Measurements from ENCODE around the gene ACTR2. TPM values are rescaled to one million over a fixed set of nuclear protein-coding genes. Genes with fewer than 3 reads are reported as not detected.
A peak's percentile ranks its signal among the peaks of the same experiment; 100 is the strongest.

Gene ACTR2
- total RNA-seq, 4 donors from 2014 or later = 34.4 to 43.9 (median 35.8) TPM

- no peak overlapping the region for H3K27ac ChIP-seq
- no peaks in the 10 kb centered on the region for H3K36me3 ChIP-seq
- no peak overlapping the region for H3K4me3 ChIP-seq
- intact Hi-C loops (cut with DNase I; ENCODE audit: low total_unique reads) (no loop called here), in situ Hi-C loops (cut with MboI; ENCODE audit: low sequenced_read_pairs in 4 of 4) (no loop called here)
- H3K9me3 ChIP-seq = no peaks in the 10 kb centered on the region
- peaks cover 30 to 39% of the 10 kb centered on the region in 2 donors for H3K4me1 ChIP-seq
- TF ChIP-seq, protein P1, sequence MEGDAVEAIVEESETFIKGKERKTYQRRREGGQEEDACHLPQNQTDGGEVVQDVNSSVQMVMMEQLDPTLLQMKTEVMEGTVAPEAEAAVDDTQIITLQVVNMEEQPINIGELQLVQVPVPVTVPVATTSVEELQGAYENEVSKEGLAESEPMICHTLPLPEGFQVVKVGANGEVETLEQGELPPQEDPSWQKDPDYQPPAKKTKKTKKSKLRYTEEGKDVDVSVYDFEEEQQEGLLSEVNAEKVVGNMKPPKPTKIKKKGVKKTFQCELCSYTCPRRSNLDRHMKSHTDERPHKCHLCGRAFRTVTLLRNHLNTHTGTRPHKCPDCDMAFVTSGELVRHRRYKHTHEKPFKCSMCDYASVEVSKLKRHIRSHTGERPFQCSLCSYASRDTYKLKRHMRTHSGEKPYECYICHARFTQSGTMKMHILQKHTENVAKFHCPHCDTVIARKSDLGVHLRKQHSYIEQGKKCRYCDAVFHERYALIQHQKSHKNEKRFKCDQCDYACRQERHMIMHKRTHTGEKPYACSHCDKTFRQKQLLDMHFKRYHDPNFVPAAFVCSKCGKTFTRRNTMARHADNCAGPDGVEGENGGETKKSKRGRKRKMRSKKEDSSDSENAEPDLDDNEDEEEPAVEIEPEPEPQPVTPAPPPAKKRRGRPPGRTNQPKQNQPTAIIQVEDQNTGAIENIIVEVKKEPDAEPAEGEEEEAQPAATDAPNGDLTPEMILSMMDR (IDR thresholded peaks at IDR 0.05 in 4 of 5, conservative IDR thresholded peaks at IDR 0.05 in 1 of 5) = no peak
- no peak for TF ChIP-seq POLR2A (IDR thresholded peaks at IDR 0.05)
- DNase-seq = no peak
- no peak for ATAC-seq
- no peaks in the 10 kb centered on the region for H3K27me3 ChIP-seq
Measured at GRCh38 chr2:65297544-65297943, 69.9 kb downstream of the ACTR2 start.

- Histone ChIP-seq H3K9me3 (no peaks in the 10 kb centered on the region), H3K27ac (no peak overlapping the region), H3K4me1 (peaks cover 28 to 34% of the 10 kb centered on the region in 2 donors), H3K36me3 (no peaks in the 10 kb centered on the region), H3K27me3 (no peaks in the 10 kb centered on the region), H3K4me3 (no peak overlapping the region)
- DNase-seq = no peak
- intact Hi-C loops (cut with DNase I; ENCODE audit: low total_unique reads) (no loop called here), in situ Hi-C loops (cut with MboI; ENCODE audit: low sequenced_read_pairs in 4 of 4) (no loop called here)
- ATAC-seq = no peak
- TF ChIP-seq, protein P1 (IDR thresholded peaks at IDR 0.05 in 4 of 5, conservative IDR thresholded peaks at IDR 0.05 in 1 of 5) = no peak
- TF ChIP-seq POLR2A (IDR thresholded peaks at IDR 0.05) = no peak
Measured at GRCh38 chr2:65298089-65298488, 70.5 kb downstream of the ACTR2 start.

GRCh38 chr2:65299246-65299645 is 71.6 kb downstream of the ACTR2 start:
- Histone ChIP-seq H3K36me3 (no peaks in the 10 kb centered on the region), H3K27me3 (no peaks in the 10 kb centered on the region), H3K4me1 (peaks cover 28 to 31% of the 10 kb centered on the region in 2 donors), H3K27ac (peak overlapping the region; percentile 50 to 71 (median 62)), H3K4me3 (no peak overlapping the region), H3K9me3 (no peaks in the 10 kb centered on the region)
- no peak for TF ChIP-seq POLR2A (IDR thresholded peaks at IDR 0.05)
- TF ChIP-seq, protein P1 (IDR thresholded peaks at IDR 0.05 in 4 of 5, conservative IDR thresholded peaks at IDR 0.05 in 1 of 5) = no peak
- intact Hi-C loops (cut with DNase I; ENCODE audit: low total_unique reads) = no loop called here
- DNase-seq (no peak), ATAC-seq (no peak)
- in situ Hi-C loops (cut with MboI; ENCODE audit: low sequenced_read_pairs in 4 of 4) = no loop called here

DNA sequence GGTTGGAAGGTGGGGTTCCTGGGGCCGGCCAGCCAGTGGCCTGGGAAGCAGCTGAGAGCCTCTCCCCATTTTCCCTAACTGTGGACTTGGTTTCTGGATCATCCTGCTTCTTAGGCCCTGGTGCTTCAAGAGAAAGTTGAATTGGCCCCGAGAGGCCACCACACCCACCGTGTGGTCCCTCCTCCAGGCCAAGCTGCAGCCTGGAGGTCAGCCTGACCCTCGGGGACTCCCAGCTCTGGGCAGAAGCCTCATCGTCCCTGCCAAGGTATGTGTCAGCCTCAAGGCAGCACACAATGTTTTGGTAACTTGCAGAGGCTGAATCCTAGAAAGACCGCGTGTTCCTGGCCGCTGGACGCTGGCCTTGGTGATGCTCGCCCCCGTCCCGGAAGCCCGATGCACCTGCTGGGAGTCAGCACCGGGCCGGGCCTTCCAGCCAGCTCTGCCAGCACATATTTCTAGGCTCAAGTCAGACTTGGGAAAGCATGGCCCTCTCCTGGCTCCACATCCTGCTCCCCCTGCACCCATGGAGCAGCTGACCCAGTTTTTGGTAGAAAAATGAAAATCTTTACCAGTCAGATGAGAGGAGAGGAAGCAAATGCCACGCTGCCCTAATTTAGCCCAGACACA is 72.6 kb downstream of the ACTR2 start:
- no peak for TF ChIP-seq POLR2A (IDR thresholded peaks at IDR 0.05)
- TF ChIP-seq, protein P1 (IDR thresholded peaks at IDR 0.05 in 4 of 5, conservative IDR thresholded peaks at IDR 0.05 in 1 of 5) = no peak
- H3K27ac ChIP-seq = peak overlapping the region; percentile 50 to 71 (median 62)
- H3K27me3 ChIP-seq = no peaks in the 10 kb centered on the region
- no peak overlapping the region for H3K4me3 ChIP-seq
- in situ Hi-C loops (cut with MboI; ENCODE audit: low sequenced_read_pairs in 4 of 4) (no loop called here), intact Hi-C loops (cut with DNase I; ENCODE audit: low total_unique reads) (loop anchor here (2.0 kb wide), 1 partner anchor 137 kb away; no protein-coding TSS in a partner anchor)
- H3K9me3 ChIP-seq = no peaks in the 10 kb centered on the region
- no peaks in the 10 kb centered on the region for H3K36me3 ChIP-seq
- peaks cover 28 to 31% of the 10 kb centered on the region in 2 donors for H3K4me1 ChIP-seq
- DNase-seq (peak; percentile 87 to 91), ATAC-seq (peak; percentile 88 to 95)

Measured in gastrocnemius medialis (tissue), 4 donors.